NCI-H1105 (cell line): ENCODE data around the gene PELI2.

Experiments used
- DNase-seq: peaks from one replicate; lab custom pipeline; 2025; lab: John Stamatoyannopoulos, UW

Gene PELI2

GRCh38 chr14:56119201-56119981, 1.2 kb downstream of the PELI2 start:
- DNase-seq: peak; percentile 30

- DNase-seq: no peak
These were observed 2.0 kb downstream of the PELI2 start for GRCh38 chr14:56120091-56120691.

GRCh38 chr14:56121816-56122215, 3.6 kb downstream of the PELI2 start:
- DNase-seq: no peak

- DNase-seq: no peak
These were observed 4.1 kb downstream of the PELI2 start for GRCh38 chr14:56122301-56122700.

- no peak for DNase-seq
These were observed 6.1 kb downstream of the PELI2 start for GRCh38 chr14:56124327-56124726.

GRCh38 chr14:56125772-56126636, 7.8 kb downstream of the PELI2 start:
- peak; percentile 72 for DNase-seq

- DNase-seq: no peak
These were observed 8.4 kb downstream of the PELI2 start for GRCh38 chr14:56126637-56126913.

GRCh38 chr14:56127156-56127555, 8.9 kb downstream of the PELI2 start:
- DNase-seq: no peak

GRCh38 chr14:56129092-56129491, 10.9 kb downstream of the PELI2 start:
- no peak for DNase-seq

- no peak for DNase-seq
These were observed 11.7 kb downstream of the PELI2 start for GRCh38 chr14:56129933-56130332.

- DNase-seq: no peak
These were observed 13.0 kb downstream of the PELI2 start for GRCh38 chr14:56131004-56131864.

GRCh38 chr14:56131865-56132833, 13.9 kb downstream of the PELI2 start:
- no peak for DNase-seq

GRCh38 chr14:56133547-56133946, 15.3 kb downstream of the PELI2 start:
- DNase-seq: no peak

- no peak for DNase-seq
These were observed 16.8 kb downstream of the PELI2 start for GRCh38 chr14:56135001-56135400.

GRCh38 chr14:56135668-56136067, 17.5 kb downstream of the PELI2 start:
- DNase-seq: no peak

GRCh38 chr14:56136571-56137452, 18.6 kb downstream of the PELI2 start:
- no peak for DNase-seq

- DNase-seq: no peak
These were observed 19.2 kb downstream of the PELI2 start for GRCh38 chr14:56137453-56137807.

GRCh38 chr14:56137849-56138248, 19.6 kb downstream of the PELI2 start:
- DNase-seq: no peak

- DNase-seq: no peak
These were observed 20.7 kb downstream of the PELI2 start for GRCh38 chr14:56138928-56139327.

GRCh38 chr14:56142314-56142713, 24.1 kb downstream of the PELI2 start:
- DNase-seq: no peak
